Measurements from ENCODE around the gene SMIM43. TPM values are rescaled to one million over a fixed set of nuclear protein-coding genes. Genes with fewer than 3 reads are reported as not detected.

Gene SMIM43
- total RNA-seq (2014; rRNA removed) (not detected in 2 replicates), Bru-seq, nascent RNA (not detected), BruChase-seq, experiment 1, labeled RNA remaining after a 6-hour chase (not detected), BruChase-seq, experiment 2, labeled RNA remaining after a 2-hour chase (not detected)
- long read RNA-seq: 0 reads

DNA sequence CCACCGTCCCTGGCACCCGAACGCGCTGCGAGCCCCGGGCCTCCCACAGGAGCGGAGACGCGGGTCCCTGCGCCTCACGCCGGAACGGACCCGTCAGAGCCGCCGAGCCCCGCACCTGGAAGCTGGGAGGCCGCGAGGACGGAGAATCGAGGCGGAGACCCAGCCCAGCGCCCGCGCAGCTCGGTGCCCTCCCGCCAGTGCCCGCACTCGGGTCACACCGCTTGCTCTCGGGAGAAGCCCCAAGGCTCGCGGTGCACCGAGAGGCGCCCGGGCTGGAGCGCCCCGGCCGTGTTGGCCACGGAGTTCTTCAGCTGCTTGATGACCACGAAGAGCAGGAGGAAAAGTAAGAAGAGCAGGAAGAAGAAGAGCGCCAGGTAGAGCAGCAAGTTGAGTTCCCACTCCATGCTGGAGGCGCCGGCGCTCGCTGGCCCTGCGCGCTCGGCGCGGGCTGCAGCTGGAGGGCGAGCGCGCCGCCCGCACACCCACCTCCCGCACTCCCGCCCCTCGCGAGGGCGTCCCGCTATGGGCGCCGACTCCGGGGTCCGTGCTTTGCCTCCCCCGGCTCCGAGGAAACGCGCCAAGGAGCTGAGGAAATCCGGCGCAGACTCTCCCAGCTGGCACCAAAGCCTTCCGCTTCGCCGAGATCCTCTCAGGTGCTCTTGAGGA, at the start of gene SMIM43:
SMIM43 (minus strand) TSS at position 463 of the 666 bp plus-strand sequence; CDS start at position 404, 59 bp downstream.
- DNase-seq: no peak
- H3K79me2 ChIP-seq (ENCODE audit: low read length): no peaks in the 10 kb centered on the region
- TF ChIP-seq EZH2phosphoT487 (IDR thresholded peaks at IDR 0.05; ENCODE audit: borderline replicate concordance, low read length) (no peak), EZH2 (IDR thresholded peaks at IDR 0.05; ENCODE audit: low read length, unreplicated experiment) (no peak)
- TF ChIP-seq, protein P1, sequence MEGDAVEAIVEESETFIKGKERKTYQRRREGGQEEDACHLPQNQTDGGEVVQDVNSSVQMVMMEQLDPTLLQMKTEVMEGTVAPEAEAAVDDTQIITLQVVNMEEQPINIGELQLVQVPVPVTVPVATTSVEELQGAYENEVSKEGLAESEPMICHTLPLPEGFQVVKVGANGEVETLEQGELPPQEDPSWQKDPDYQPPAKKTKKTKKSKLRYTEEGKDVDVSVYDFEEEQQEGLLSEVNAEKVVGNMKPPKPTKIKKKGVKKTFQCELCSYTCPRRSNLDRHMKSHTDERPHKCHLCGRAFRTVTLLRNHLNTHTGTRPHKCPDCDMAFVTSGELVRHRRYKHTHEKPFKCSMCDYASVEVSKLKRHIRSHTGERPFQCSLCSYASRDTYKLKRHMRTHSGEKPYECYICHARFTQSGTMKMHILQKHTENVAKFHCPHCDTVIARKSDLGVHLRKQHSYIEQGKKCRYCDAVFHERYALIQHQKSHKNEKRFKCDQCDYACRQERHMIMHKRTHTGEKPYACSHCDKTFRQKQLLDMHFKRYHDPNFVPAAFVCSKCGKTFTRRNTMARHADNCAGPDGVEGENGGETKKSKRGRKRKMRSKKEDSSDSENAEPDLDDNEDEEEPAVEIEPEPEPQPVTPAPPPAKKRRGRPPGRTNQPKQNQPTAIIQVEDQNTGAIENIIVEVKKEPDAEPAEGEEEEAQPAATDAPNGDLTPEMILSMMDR (conservative IDR thresholded peaks at IDR 0.05; ENCODE audit: low read depth, low read length): no peak
- H3K36me3 ChIP-seq (ENCODE audit: low read depth, low read length): no peaks in the 10 kb centered on the region
- H2AFZ ChIP-seq (ENCODE audit: low read length): no peak within 1 kb of the TSS
- no peaks in the 10 kb centered on the region for H3K9me3 ChIP-seq (ENCODE audit: low read length)
- H3K4me1 ChIP-seq (ENCODE audit: insufficient read depth, low read length): no peaks in the 10 kb centered on the region; the same call in 1 of the 2 replicates
- ChIA-PET POLR2A (ENCODE audit: unreplicated experiment) (no interaction called here), CTCF (no interaction called here)
- no peak for ATAC-seq
- no peak within 1 kb of the TSS for H3K4me2 ChIP-seq (ENCODE audit: low read length)
- intact Hi-C loops (cut with micrococcal nuclease): no loop called here
- no peaks in the 10 kb centered on the region for H3K27me3 ChIP-seq (ENCODE audit: low read length)
- no peaks in the 10 kb centered on the region for H3K9me2 ChIP-seq (replicated peaks; ENCODE audit: low read length)
- H3K9ac ChIP-seq (ENCODE audit: low read length): no peak within 1 kb of the TSS
- H4K20me1 ChIP-seq (ENCODE audit: low read length): no peaks in the 10 kb centered on the region
- no TSS peak for BruUV-seq (replicated peaks)
- H3K4me3 ChIP-seq (ENCODE audit: low read length): no peak within 1 kb of the TSS
- H3F3A ChIP-seq (ENCODE audit: low read length, unreplicated experiment): no peaks in the 10 kb centered on the region
- no peak within 1 kb of the TSS for H3K27ac ChIP-seq (ENCODE audit: low read length)

DNA sequence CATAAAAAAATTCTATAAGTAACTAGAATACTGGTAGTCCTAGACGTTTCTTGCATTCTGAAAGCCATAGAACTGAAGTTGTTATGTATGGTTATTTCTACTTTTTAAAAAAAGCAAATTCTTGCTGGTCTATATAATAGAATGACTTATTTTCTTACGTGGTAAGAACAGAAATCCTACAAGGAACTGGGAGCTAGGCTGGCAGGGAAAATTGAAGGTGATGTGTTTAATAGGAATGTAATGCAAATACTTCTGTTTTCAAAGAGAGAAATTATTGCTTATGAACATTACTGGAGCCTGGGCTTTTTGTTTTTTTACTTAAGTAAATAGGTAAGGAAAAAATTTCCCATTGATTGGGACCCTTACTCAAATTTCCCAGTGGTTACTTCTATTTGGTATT, 49.8 kb upstream of the SMIM43 start:
- no peaks in the 10 kb centered on the region for H3K27me3 ChIP-seq (ENCODE audit: low read length)
- ATAC-seq (no peak), DNase-seq (no peak)
- no TSS peak for BruUV-seq (replicated peaks)
- H3K4me1 ChIP-seq (ENCODE audit: insufficient read depth, low read length): no peaks in the 10 kb centered on the region
- peaks cover 53% of the 10 kb centered on the region for H3K36me3 ChIP-seq (ENCODE audit: low read depth, low read length)
- H2AFZ ChIP-seq (ENCODE audit: low read length): no peak overlapping the region
- ChIA-PET POLR2A (ENCODE audit: unreplicated experiment) (no interaction called here), CTCF (no interaction called here)
- H3K4me3 ChIP-seq (ENCODE audit: low read length): no peak overlapping the region
- no peak overlapping the region for H3K4me2 ChIP-seq (ENCODE audit: low read length)
- intact Hi-C loops (cut with micrococcal nuclease): no loop called here
- H3K9ac ChIP-seq (ENCODE audit: low read length): no peak overlapping the region
- no peaks in the 10 kb centered on the region for H3K9me3 ChIP-seq (ENCODE audit: low read length)
- H3K27ac ChIP-seq (ENCODE audit: low read length): no peak overlapping the region
- TF ChIP-seq, protein P1 (conservative IDR thresholded peaks at IDR 0.05; ENCODE audit: low read depth, low read length): no peak
- peaks cover 21% of the 10 kb centered on the region for H3K79me2 ChIP-seq (ENCODE audit: low read length)
- no peaks in the 10 kb centered on the region for H4K20me1 ChIP-seq (ENCODE audit: low read length)
- H3F3A ChIP-seq (ENCODE audit: low read length, unreplicated experiment): no peaks in the 10 kb centered on the region
- no peaks in the 10 kb centered on the region for H3K9me2 ChIP-seq (replicated peaks; ENCODE audit: low read length)

GRCh38 chr4:121811122-121811521, 46.2 kb upstream of the SMIM43 start:
- Histone ChIP-seq H3K9me2 (replicated peaks; ENCODE audit: low read length) (no peaks in the 10 kb centered on the region), H3K36me3 (ENCODE audit: low read depth, low read length) (peaks cover 29% of the 10 kb centered on the region), H3K4me1 (ENCODE audit: insufficient read depth, low read length) (no peaks in the 10 kb centered on the region), H3K9me3 (ENCODE audit: low read length) (no peaks in the 10 kb centered on the region), H3K4me3 (ENCODE audit: low read length) (no peak overlapping the region), H3K27ac (ENCODE audit: low read length) (no peak overlapping the region), H3K27me3 (ENCODE audit: low read length) (no peaks in the 10 kb centered on the region), H3K4me2 (ENCODE audit: low read length) (no peak overlapping the region), H2AFZ (ENCODE audit: low read length) (no peak overlapping the region), H3F3A (ENCODE audit: low read length, unreplicated experiment) (no peaks in the 10 kb centered on the region), H4K20me1 (ENCODE audit: low read length) (no peaks in the 10 kb centered on the region), H3K79me2 (ENCODE audit: low read length) (no peaks in the 10 kb centered on the region), H3K9ac (ENCODE audit: low read length) (no peak overlapping the region)
- intact Hi-C loops (cut with micrococcal nuclease): no loop called here
- ChIA-PET CTCF (no interaction called here), POLR2A (ENCODE audit: unreplicated experiment) (no interaction called here)
- ATAC-seq (no peak), DNase-seq (no peak)
- TF ChIP-seq EZH2phosphoT487 (IDR thresholded peaks at IDR 0.05; ENCODE audit: borderline replicate concordance, low read length) (no peak), EZH2 (IDR thresholded peaks at IDR 0.05; ENCODE audit: low read length, unreplicated experiment) (no peak)
- TF ChIP-seq, protein P1 (conservative IDR thresholded peaks at IDR 0.05; ENCODE audit: low read depth, low read length): no peak
- no TSS peak for BruUV-seq (replicated peaks)

All from PC-3 (cell line).